ENCODE measurements around the gene GUF1.

DNA sequence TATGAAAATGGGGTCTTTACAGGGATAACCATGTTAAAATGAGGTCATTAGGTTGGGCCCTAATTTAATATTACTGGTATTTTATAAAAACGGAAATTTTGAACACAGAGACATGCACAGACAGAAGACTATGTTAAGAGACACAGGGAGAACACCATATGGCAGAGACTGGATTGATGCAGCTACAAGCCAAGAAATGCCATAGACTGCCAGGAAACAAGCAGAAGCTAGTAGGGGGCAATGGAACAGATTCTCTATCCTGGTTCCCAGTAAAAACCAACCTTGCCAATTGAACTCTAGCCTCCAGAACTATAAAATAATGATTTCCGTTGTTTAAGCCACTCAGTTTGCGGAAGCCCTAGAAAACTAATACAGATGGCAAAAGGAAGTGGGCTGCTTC, 6.6 kb upstream of the GUF1 start:
- TF ChIP-seq POLR2A (IDR thresholded peaks at IDR 0.05; ENCODE audit: low read length) (no peak), GATA1 (IDR thresholded peaks at IDR 0.05; ENCODE audit: low read depth, low read length) (no peak)

Data from erythroblast (primary cell).